ENCODE measurements around the gene TSHZ1. TPM values are rescaled to one million over a fixed set of nuclear protein-coding genes. Genes with fewer than 3 reads are reported as not detected.

Gene TSHZ1
- total RNA-seq, 4 donors from 2014 or later, result 17.9 to 41.7 (median 32.2) TPM

- no peaks in the 10 kb centered on the region for H3K27me3 ChIP-seq
- H3K4me3 ChIP-seq, result no peak overlapping the region
- H3K4me1 ChIP-seq, result peaks cover 29 to 69% (median 54%) of the 10 kb centered on the region in 4 donors
- DNase-seq (ENCODE audit: extremely low spot score), result no peak
- no peak overlapping the region for H3K27ac ChIP-seq (replicated peaks in 1 of 4)
- H3K36me3 ChIP-seq, result peaks cover 0 to 2% (median 0%) of the 10 kb centered on the region in 4 donors
- TF ChIP-seq POLR2A (IDR thresholded peaks at IDR 0.05; ENCODE audit: low read depth), result no peak
- TF ChIP-seq POLR2AphosphoS5 (IDR thresholded peaks at IDR 0.05), result no peak
- TF ChIP-seq CTCF (IDR thresholded peaks at IDR 0.05), result no peak
- TF ChIP-seq EP300 (IDR thresholded peaks at IDR 0.05), result no peak
- intact Hi-C loops (cut with DNase I), result no loop called here
- no peaks in the 10 kb centered on the region for H3K9me3 ChIP-seq
Observed at GRCh38 chr18:75256376-75256775, 45.8 kb downstream of the TSHZ1 start.

DNA sequence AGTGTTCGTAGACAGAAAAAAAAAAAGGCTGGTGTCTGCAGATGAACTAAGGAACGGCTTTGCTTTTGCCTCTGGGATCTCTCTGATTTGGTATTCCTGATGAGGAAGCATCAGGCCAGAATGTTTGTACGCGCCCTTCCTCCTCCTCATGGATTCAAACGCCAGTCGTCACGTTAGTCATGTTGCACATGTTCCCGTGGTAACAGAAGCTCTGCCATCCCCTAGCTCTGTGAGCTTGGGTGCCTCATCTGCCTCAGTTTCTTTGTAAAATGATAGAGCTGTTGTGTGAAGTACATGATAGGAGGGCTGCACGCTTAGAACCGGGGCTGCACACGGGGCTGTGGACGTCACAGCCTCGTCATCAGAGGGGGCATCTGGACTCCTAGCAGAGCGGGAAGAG lies 47.0 kb downstream of the TSHZ1 start:
- peaks cover 0 to 3% (median 0%) of the 10 kb centered on the region in 4 donors for H3K36me3 ChIP-seq
- H3K4me3 ChIP-seq, result no peak overlapping the region
- TF ChIP-seq POLR2A (IDR thresholded peaks at IDR 0.05; ENCODE audit: low read depth) (no peak), EP300 (IDR thresholded peaks at IDR 0.05) (no peak), CTCF (IDR thresholded peaks at IDR 0.05) (no peak), POLR2AphosphoS5 (IDR thresholded peaks at IDR 0.05) (no peak)
- peaks cover 19 to 56% (median 42%) of the 10 kb centered on the region in 4 donors for H3K4me1 ChIP-seq
- 86% methylated on average over 11 of the region's 14 CpGs for WGBS
- no peak overlapping the region for H3K27ac ChIP-seq (replicated peaks in 1 of 4)
- intact Hi-C loops (cut with DNase I), result no loop called here
- no peak for DNase-seq (ENCODE audit: extremely low spot score)
- no peaks in the 10 kb centered on the region for H3K27me3 ChIP-seq
- no peaks in the 10 kb centered on the region for H3K9me3 ChIP-seq

GRCh38 chr18:75261430-75262223 lies 51.0 kb downstream of the TSHZ1 start:
- intact Hi-C loops (cut with DNase I), result no loop called here
- Histone ChIP-seq H3K4me3 (no peak overlapping the region), H3K36me3 (peaks cover 0 to 3% (median 0%) of the 10 kb centered on the region in 4 donors), H3K27ac (replicated peaks in 1 of 4) (no peak overlapping the region), H3K27me3 (no peaks in the 10 kb centered on the region), H3K4me1 (peaks cover 6 to 42% (median 28%) of the 10 kb centered on the region in 4 donors), H3K9me3 (no peaks in the 10 kb centered on the region)
- TF ChIP-seq POLR2AphosphoS5 (IDR thresholded peaks at IDR 0.05) (no peak), POLR2A (IDR thresholded peaks at IDR 0.05; ENCODE audit: low read depth) (no peak), CTCF (IDR thresholded peaks at IDR 0.05) (no peak), EP300 (IDR thresholded peaks at IDR 0.05) (no peak)
- 88% methylated on average over 9 of the region's 9 CpGs for WGBS
- no peak for DNase-seq (ENCODE audit: extremely low spot score)

DNA sequence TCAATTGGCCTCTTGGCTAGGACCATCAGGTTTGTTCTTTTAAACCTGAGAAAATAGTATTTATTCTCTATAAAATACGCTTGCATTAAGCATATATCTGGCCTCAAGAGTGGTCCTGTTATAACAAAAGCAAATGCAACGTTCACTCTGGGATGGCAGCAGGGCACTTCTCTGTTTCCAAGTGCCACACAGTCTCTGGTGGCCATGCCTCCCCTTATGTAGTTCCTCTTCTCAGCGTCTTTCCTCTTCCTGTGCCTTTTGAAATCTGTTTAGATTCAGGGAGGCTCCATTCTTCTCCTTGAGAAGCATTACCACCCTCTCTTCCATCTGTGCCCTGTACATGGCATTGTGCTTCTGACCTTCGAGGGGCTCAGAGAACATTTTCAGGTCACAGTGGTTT lies 51.9 kb downstream of the TSHZ1 start:
- H3K4me1 ChIP-seq, result peaks cover 5 to 34% (median 24%) of the 10 kb centered on the region in 4 donors
- WGBS, result 93% methylated on average over 4 of the region's 4 CpGs
- no peaks in the 10 kb centered on the region for H3K27me3 ChIP-seq
- intact Hi-C loops (cut with DNase I), result no loop called here
- no peaks in the 10 kb centered on the region for H3K9me3 ChIP-seq
- no peak for DNase-seq (ENCODE audit: extremely low spot score)
- no peak for TF ChIP-seq EP300 (IDR thresholded peaks at IDR 0.05)
- no peak for TF ChIP-seq POLR2AphosphoS5 (IDR thresholded peaks at IDR 0.05)
- no peak for TF ChIP-seq CTCF (IDR thresholded peaks at IDR 0.05)
- TF ChIP-seq POLR2A (IDR thresholded peaks at IDR 0.05; ENCODE audit: low read depth), result no peak
- H3K36me3 ChIP-seq, result peaks cover 0 to 3% (median 0%) of the 10 kb centered on the region in 4 donors
- no peak overlapping the region for H3K4me3 ChIP-seq
- no peak overlapping the region for H3K27ac ChIP-seq (replicated peaks in 1 of 4)
